Brain microvascular endothelial cell (primary cell): ENCODE measurements around the gene RUNX3.

Experiments
- DNase-seq: peaks from one replicate; pipeline ENCODE4 v3.0.0-alpha.2; 2020
- H3K27ac ChIP-seq: fragments of 250-450 bp; sonication (Bioruptor Pico); 2 replicates; pipeline ENCODE4 v1.5.1; 2020; ENCODE audit warnings: mild to moderate bottlenecking, moderate library complexity
- H3K27me3 ChIP-seq: fragments of 250-450 bp; sonication (Bioruptor Pico); replicated peaks from 2 replicates; pipeline ENCODE4 v1.5.1; 2020; ENCODE audit warnings: mild to moderate bottlenecking
- H3K36me3 ChIP-seq: fragments of 250-450 bp; sonication (Bioruptor Pico); replicated peaks from 2 replicates; pipeline ENCODE4 v1.5.1; 2020; ENCODE audit warnings: mild to moderate bottlenecking
- H3K4me3 ChIP-seq: 2 replicates; pipeline ENCODE4 v1.5.1; 2011; ENCODE audit warnings: low read depth, mild to moderate bottlenecking, control low read depth, low read length, moderate library complexity
- CTCF ChIP-seq: IDR thresholded peaks from 2 replicates; pipeline ENCODE4 v1.5.1; 2011; ENCODE audit warnings: low read depth, mild to moderate bottlenecking, moderate library complexity, low read length, control low read depth, inconsistent platforms; ENCODE audit errors: missing control alignments
- in situ Hi-C: cut with HindIII; loops from 2 replicates; pipeline ENCODE4 v1.10.0; 2017; ENCODE audit warnings: low sequenced_read_pairs, low pct_ligation_motif_present

RUNX3 gene

GRCh38 chr1:24949331-24949881 is 19.3 kb upstream of the RUNX3 start:
- Histone ChIP-seq H3K36me3 (no peaks in the 10 kb centered on the region), H3K4me3 (no peak overlapping the region), H3K27me3 (no peaks in the 10 kb centered on the region), H3K27ac (peak overlapping the region; percentile 48)
- TF ChIP-seq CTCF = no peak
- DNase-seq = peak; percentile 87
- in situ Hi-C loops = no loop called here

- Histone ChIP-seq H3K27me3 (no peaks in the 10 kb centered on the region), H3K4me3 (no peak overlapping the region), H3K27ac (no peak overlapping the region), H3K36me3 (no peaks in the 10 kb centered on the region)
- in situ Hi-C loops = no loop called here
- TF ChIP-seq CTCF = peak; percentile 8
- DNase-seq = no peak
Measured at GRCh38 chr1:24948079-24948827, 18.2 kb upstream of the RUNX3 start.

GRCh38 chr1:24946861-24947658 is 17.0 kb upstream of the RUNX3 start:
- in situ Hi-C loops = no loop called here
- TF ChIP-seq CTCF = no peak
- Histone ChIP-seq H3K27ac (no peak overlapping the region), H3K27me3 (no peaks in the 10 kb centered on the region), H3K36me3 (no peaks in the 10 kb centered on the region), H3K4me3 (no peak overlapping the region)
- DNase-seq = peak; percentile 55

- Histone ChIP-seq H3K36me3 (no peaks in the 10 kb centered on the region), H3K4me3 (no peak overlapping the region), H3K27me3 (no peaks in the 10 kb centered on the region), H3K27ac (no peak overlapping the region)
- DNase-seq = no peak
- TF ChIP-seq CTCF = no peak
- in situ Hi-C loops = no loop called here
Measured at GRCh38 chr1:24945354-24946326, 15.6 kb upstream of the RUNX3 start.

GRCh38 chr1:24944318-24944717 is 14.2 kb upstream of the RUNX3 start:
- no peak for DNase-seq
- Histone ChIP-seq H3K27me3 (no peaks in the 10 kb centered on the region), H3K4me3 (no peak overlapping the region), H3K27ac (no peak overlapping the region), H3K36me3 (no peaks in the 10 kb centered on the region)
- no peak for TF ChIP-seq CTCF
- in situ Hi-C loops = no loop called here
